Activated CD8-positive, alpha-beta memory T cell treated with anti-CD3 and anti-CD28 coated beads for 24 hours (primary cell): ENCODE measurements around the gene ADAMTS12.
"Not testable (repeated sequence)": the region's sequence is repeated elsewhere in the genome, so short reads cannot be mapped to it uniquely, and the experiment has no call there.

Source experiments
- DNase-seq: peaks from one replicate; pipeline ENCODE4 v3.0.0-alpha.2; 2020

Gene ADAMTS12

GRCh38 chr5:33905381-33905780 is 13.6 kb upstream of the ADAMTS12 start:
- DNase-seq: no peak

- DNase-seq: no peak
Observed at GRCh38 chr5:33903118-33903517, 11.3 kb upstream of the ADAMTS12 start.

- DNase-seq: no peak
Observed at GRCh38 chr5:33901156-33901555, 9.4 kb upstream of the ADAMTS12 start.

- DNase-seq: no peak
Observed at GRCh38 chr5:33894566-33894965, 2.8 kb upstream of the ADAMTS12 start.

- no peak for DNase-seq
Observed at GRCh38 chr5:33892620-33893137, 889 bp upstream of the ADAMTS12 start.

- DNase-seq: no peak
Observed at GRCh38 chr5:33891446-33891787, 373 bp downstream of the ADAMTS12 start.

GRCh38 chr5:33890131-33891032 is 1.4 kb downstream of the ADAMTS12 start:
- DNase-seq: no peak

- no peak for DNase-seq
Observed at GRCh38 chr5:33888587-33888986, 3.2 kb downstream of the ADAMTS12 start.

GRCh38 chr5:33887268-33887667 is 4.5 kb downstream of the ADAMTS12 start:
- DNase-seq: no peak

GRCh38 chr5:33886283-33886682 is 5.5 kb downstream of the ADAMTS12 start:
- no peak for DNase-seq

GRCh38 chr5:33885679-33886078 is 6.1 kb downstream of the ADAMTS12 start:
- no peak for DNase-seq

- DNase-seq: no peak
Observed at GRCh38 chr5:33883482-33883881, 8.3 kb downstream of the ADAMTS12 start.

GRCh38 chr5:33880319-33880718 is 11.5 kb downstream of the ADAMTS12 start:
- DNase-seq: no peak

- no peak for DNase-seq
Observed at GRCh38 chr5:33877449-33877848, 14.3 kb downstream of the ADAMTS12 start.

GRCh38 chr5:33867241-33867640 is 24.5 kb downstream of the ADAMTS12 start:
- DNase-seq: no peak

GRCh38 chr5:33859177-33859576 is 32.6 kb downstream of the ADAMTS12 start:
- not testable (repeated sequence) for DNase-seq

GRCh38 chr5:33857037-33857436 is 34.8 kb downstream of the ADAMTS12 start:
- no peak for DNase-seq

GRCh38 chr5:33855396-33855795 is 36.4 kb downstream of the ADAMTS12 start:
- no peak for DNase-seq

GRCh38 chr5:33854733-33855151 is 37.0 kb downstream of the ADAMTS12 start:
- DNase-seq: no peak

GRCh38 chr5:33852837-33853236 is 39.0 kb downstream of the ADAMTS12 start:
- no peak for DNase-seq

GRCh38 chr5:33852319-33852718 is 39.5 kb downstream of the ADAMTS12 start:
- no peak for DNase-seq

- peak; percentile 62 for DNase-seq
Observed at GRCh38 chr5:33850100-33850594, 41.6 kb downstream of the ADAMTS12 start.

- DNase-seq: no peak
Observed at GRCh38 chr5:33848554-33848953, 43.2 kb downstream of the ADAMTS12 start.

- DNase-seq: no peak
Observed at GRCh38 chr5:33846851-33847250, 44.9 kb downstream of the ADAMTS12 start.

- DNase-seq: no peak
Observed at GRCh38 chr5:33843579-33843978, 48.2 kb downstream of the ADAMTS12 start.
